PC-3 (cell line): ENCODE data around the gene CGB1. TPM values are rescaled to one million over a fixed set of nuclear protein-coding genes. Genes with fewer than 3 reads are reported as not detected.
A peak's percentile ranks its signal among the peaks of the same experiment; 100 is the strongest.
"Not testable (repeated sequence)": the region's sequence is repeated elsewhere in the genome, so short reads cannot be mapped to it uniquely, and the experiment has no call there.

Source experiments
- ATAC-seq: fragments of 200-7000 bp; cut with Tn5 transposase; 2 replicates; pipeline ENCODE4 v1.9.1; 2020; ENCODE audit warnings: mild to moderate bottlenecking, moderate library complexity
- BruUV-seq: library from RNA; stranded (reverse); fragments of 400-500 nt; replicated peaks from 2 replicates; lab custom pipeline; 2021; lab: Mats Ljungman, UMichigan
- CTCF ChIA-PET: fragments of 300-600 bp; sonication (Branson Sonifier 250); formaldehyde crosslinking; loops from one replicate; lab custom pipeline; 2022; ENCODE audit warnings: antibody characterized with exemption; lab: Charles Lee
- POLR2A ChIA-PET: fragments of 300-600 bp; sonication (Branson Sonifier 250); formaldehyde crosslinking; loops from one replicate; lab custom pipeline; 2022; ENCODE audit warnings: antibody characterized with exemption; ENCODE audit not compliant: unreplicated experiment; lab: Charles Lee
- DNase-seq: peaks from one replicate; pipeline ENCODE4 v3.0.0-alpha.2; 2015
- H2AFZ ChIP-seq: fragments of 300-600 bp; sonication (generic); 2 replicates; pipeline ENCODE4 v1.6.0; 2016; ENCODE audit warnings: antibody characterized with exemption, low read length
- H3F3A ChIP-seq: fragments of 300-600 bp; sonication (generic); one replicate; pipeline ENCODE4 v1.6.0; 2017; ENCODE audit warnings: antibody characterized with exemption, low read length, control low read depth, mild to moderate bottlenecking; ENCODE audit not compliant: unreplicated experiment
- H3K27ac ChIP-seq: fragments of 300-600 bp; sonication (generic); 2 replicates; pipeline ENCODE4 v1.5.1; 2016; ENCODE audit warnings: mild to moderate bottlenecking, low read length
- H3K27me3 ChIP-seq: fragments of 300-600 bp; sonication (generic); 2 replicates; pipeline ENCODE4 v1.6.1; 2016; ENCODE audit warnings: low read length, mixed read lengths
- H3K36me3 ChIP-seq: fragments of 300-600 bp; sonication (generic); 2 replicates; pipeline ENCODE4 v1.6.1; 2016; ENCODE audit warnings: low read depth, mixed run types, low read length, mixed read lengths
- H3K4me1 ChIP-seq: fragments of 300-600 bp; sonication (generic); 2 replicates; pipeline ENCODE4 v1.5.1; 2016; ENCODE audit warnings: low read length; ENCODE audit not compliant: insufficient read depth
- H3K4me2 ChIP-seq: fragments of 300-600 bp; sonication (generic); 2 replicates; pipeline ENCODE4 v1.6.0; 2016; ENCODE audit warnings: low read length
- H3K4me3 ChIP-seq: fragments of 300-600 bp; sonication (generic); 2 replicates; pipeline ENCODE4 v1.5.1; 2016; ENCODE audit warnings: mild to moderate bottlenecking, low read length, mixed read lengths
- H3K79me2 ChIP-seq: fragments of 300-600 bp; sonication (generic); 2 replicates; pipeline ENCODE4 v1.6.1; 2017; ENCODE audit warnings: low read length, mixed read lengths
- H3K9ac ChIP-seq: fragments of 300-600 bp; sonication (generic); 2 replicates; pipeline ENCODE4 v1.6.0; 2016; ENCODE audit warnings: mild to moderate bottlenecking, low read length
- H3K9me2 ChIP-seq: fragments of 300-600 bp; sonication (generic); replicated peaks from 2 replicates; pipeline ENCODE4 v1.6.1; 2016; ENCODE audit warnings: mixed run types, low read length, mixed read lengths
- H3K9me3 ChIP-seq: fragments of 300-600 bp; sonication (generic); 2 replicates; pipeline ENCODE4 v1.6.1; 2016; ENCODE audit warnings: low read length, mixed read lengths
- H4K20me1 ChIP-seq: fragments of 300-600 bp; sonication (generic); 2 replicates; pipeline ENCODE4 v1.6.1; 2016; ENCODE audit warnings: low read length, mixed read lengths
- CTCF ChIP-seq: fragments of 300-600 bp; sonication (generic); conservative IDR thresholded peaks from 2 replicates; pipeline ENCODE4 v1.5.1; 2017; ENCODE audit warnings: antibody characterized with exemption, low read depth, mild to moderate bottlenecking, low read length
- EZH2 ChIP-seq: fragments of 300-600 bp; sonication (generic); IDR thresholded peaks from one replicate; pipeline ENCODE4 v1.6.1; 2017; ENCODE audit warnings: antibody characterized with exemption, mild to moderate bottlenecking, low read length; ENCODE audit not compliant: unreplicated experiment
- EZH2phosphoT487 ChIP-seq: fragments of 300-600 bp; sonication (generic); IDR thresholded peaks from 2 replicates; pipeline ENCODE4 v1.6.1; 2018; ENCODE audit warnings: mild to moderate bottlenecking, antibody characterized with exemption, low read length, borderline replicate concordance
- intact Hi-C: fragments of 100-400 bp; cut with micrococcal nuclease; formaldehyde crosslinking; loops from 2 replicates; pipeline ENCODE4 v1.9.0; 2023
- total RNA-seq: library from RNA; depleted of rRNA; stranded (reverse); fragments of >200 nt; gene quantifications from 2 replicates; pipeline ENCODE4 v1.2.3, GENCODE V29; 2014

CGB1 gene
- total RNA-seq, 1 experiment from 2014 or later = 0.95 TPM

GRCh38 chr19:49081273-49081672 lies 44.6 kb upstream of the CGB1 start:
- no peaks in the 10 kb centered on the region for H3F3A ChIP-seq
- intact Hi-C loops = no loop called here
- peaks cover 8% of the 10 kb centered on the region for H4K20me1 ChIP-seq
- TF ChIP-seq EZH2phosphoT487 (no peak), CTCF (no peak), EZH2 (no peak)
- 0 out of 2 replicates have a peak, but pooled peaks cover 4% of the 10 kb centered on the region for H3K4me1 ChIP-seq
- peaks cover 10% of the 10 kb centered on the region for H3K79me2 ChIP-seq
- BruUV-seq = no TSS peak
- no peak overlapping the region for H3K4me3 ChIP-seq
- H3K36me3 ChIP-seq = peaks cover 1% of the 10 kb centered on the region; the same call in 1 of the 2 replicates
- H3K9ac ChIP-seq = no peak overlapping the region
- H3K9me2 ChIP-seq = no peaks in the 10 kb centered on the region
- ChIA-PET POLR2A (no interaction called here), CTCF (no interaction called here)
- no peak overlapping the region for H3K27ac ChIP-seq
- no peak for DNase-seq
- H3K27me3 ChIP-seq = no peaks in the 10 kb centered on the region
- no peak overlapping the region for H3K4me2 ChIP-seq
- no peak for ATAC-seq
- H2AFZ ChIP-seq = no peak overlapping the region
- no peaks in the 10 kb centered on the region for H3K9me3 ChIP-seq

GRCh38 chr19:49080392-49080791 lies 43.7 kb upstream of the CGB1 start:
- intact Hi-C loops = no loop called here
- BruUV-seq = no TSS peak

GRCh38 chr19:49074869-49075268 lies 38.2 kb upstream of the CGB1 start:
- intact Hi-C loops = loop anchor here (10.0 kb wide), 1 partner anchor 80 kb away; the partner anchor contains the start of genes GYS1 and RUVBL2
- peak; percentile 40; the same call in 1 of the 2 replicates for TF ChIP-seq CTCF
- not testable (repeated sequence) for H3K27ac ChIP-seq, H3K9me2 ChIP-seq, H3K36me3 ChIP-seq, H3K4me3 ChIP-seq, H3K4me1 ChIP-seq, H3K9me3 ChIP-seq, H3K9ac ChIP-seq, H3K79me2 ChIP-seq, H2AFZ ChIP-seq, H3K4me2 ChIP-seq, H3F3A ChIP-seq, H3K27me3 ChIP-seq, ATAC-seq, H4K20me1 ChIP-seq, BruUV-seq
- DNase-seq = peak; percentile 54
- CTCF ChIA-PET = interaction anchor here (0.6 to 1.5 kb wide), 5 partner anchors 59 to 293 kb away, joined by 3 to 6 read pairs (median 4); no protein-coding TSS in a partner anchor
- POLR2A ChIA-PET = interaction anchor here (0.7 kb wide), 1 partner anchor 18 kb away, joined by 3 read pairs; no protein-coding TSS in a partner anchor

More at GRCh38 chr19:49080392-49080791, 43.7 kb upstream of the CGB1 start:
- Histone ChIP-seq H3K79me2 (peaks cover 2% of the 10 kb centered on the region), H3K4me3 (no peak overlapping the region), H3K36me3 (no peaks in the 10 kb centered on the region), H3K4me1 (0 out of 2 replicates have a peak, but pooled peaks cover 4% of the 10 kb centered on the region), H3K9me3 (no peaks in the 10 kb centered on the region), H4K20me1 (no peaks in the 10 kb centered on the region), H3F3A (no peaks in the 10 kb centered on the region), H3K27ac (no peak overlapping the region), H3K4me2 (no peak overlapping the region), H3K27me3 (no peaks in the 10 kb centered on the region), H3K9ac (no peak overlapping the region), H3K9me2 (no peaks in the 10 kb centered on the region), H2AFZ (no peak overlapping the region)
- ATAC-seq (no peak), DNase-seq (no peak)
- ChIA-PET CTCF (no interaction called here), POLR2A (no interaction called here)
- TF ChIP-seq EZH2phosphoT487 = no peak
- TF ChIP-seq EZH2 = no peak
